Mucosa of descending colon (tissue), 3 donors: Measurements from ENCODE around the gene CACNG1. TPM values are rescaled to one million over a fixed set of nuclear protein-coding genes. Genes with fewer than 3 reads are reported as not detected.

Source experiments
- ATAC-seq: fragments of 200-7000 bp; cut with Tn5 transposase; one replicate; pipeline ENCODE4 v1.9.1; 2020; ENCODE audit warnings: mild to moderate bottlenecking, moderate library complexity
- DNase-seq, 3 donors: peaks; one replicate each; pipeline ENCODE4 v3.0.0-alpha.2; 2020
- H3K36me3 ChIP-seq: fragments of 200-600 bp; one replicate; pipeline ENCODE4 v1.8.0; 2021; ENCODE audit warnings: low read depth, mild to moderate bottlenecking
- H3K4me1 ChIP-seq: fragments of 200-600 bp; one replicate; pipeline ENCODE4 v1.8.0; 2021; ENCODE audit warnings: low read depth, mild to moderate bottlenecking
- H3K4me3 ChIP-seq: fragments of 200-600 bp; one replicate; pipeline ENCODE4 v1.8.0; 2021; ENCODE audit warnings: mild to moderate bottlenecking
- H3K9me3 ChIP-seq: fragments of 200-600 bp; one replicate; pipeline ENCODE4 v1.8.0; 2021; ENCODE audit warnings: mild to moderate bottlenecking
- intact Hi-C, 2 donors: fragments of 100-400 bp; cut with DNase I in 1 of 2; cut with micrococcal nuclease in 1 of 2; formaldehyde crosslinking; loops; one replicate each; pipeline versions ENCODE4 v1.11.0 to v1.11.1; 2022; cut with DNase I, micrococcal nuclease
- long read RNA-seq, 2 donors: library from polyadenylated mRNA; unstranded; transcript quantifications; one replicate each; pipeline ENCODE4 v2.0.0, GENCODE V29; 2019 to 2021
- total RNA-seq, 3 donors: library from RNA; stranded (reverse); fragmentation: NEBNext Ultra II Directional in 2 of 3; extraction: Animal tissue kit (Norgen Biotek cat#: 25700) in 2 of 3; gene quantifications; one replicate each; pipeline versions ENCODE4 v1.2.1 to v1.2.4, GENCODE V29; 2021 to 2023
- TF ChIP-seq, protein P1 (sequence below): fragments of 200-600 bp; IDR thresholded peaks from one replicate; pipeline ENCODE4 v1.8.0; 2022; ENCODE audit warnings: antibody characterized with exemption, mild to moderate bottlenecking
- donor health status: DM: no; HTN: no; CAD: no; lungs with moderate emphysema.
- donor health status: DM: no; HTN: no; CAD: no.
- donor health status: DM: no; HTN: yes; CAD: no.

The CACNG1 gene, protein sequence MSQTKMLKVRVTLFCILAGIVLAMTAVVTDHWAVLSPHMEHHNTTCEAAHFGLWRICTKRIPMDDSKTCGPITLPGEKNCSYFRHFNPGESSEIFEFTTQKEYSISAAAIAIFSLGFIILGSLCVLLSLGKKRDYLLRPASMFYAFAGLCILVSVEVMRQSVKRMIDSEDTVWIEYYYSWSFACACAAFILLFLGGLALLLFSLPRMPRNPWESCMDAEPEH
- total RNA-seq = not detected
- long read RNA-seq, donor 1 = 0 reads
- long read RNA-seq, donor 2 = 0 reads

- Histone ChIP-seq H3K9me3 (peaks cover 12% of the 10 kb centered on the region), H3K4me3 (no peak within 1 kb of the TSS), H3K36me3 (no peaks in the 10 kb centered on the region), H3K4me1 (peaks cover 6% of the 10 kb centered on the region)
- DNase-seq (no peak), ATAC-seq (no peak)
- TF ChIP-seq, protein P1, sequence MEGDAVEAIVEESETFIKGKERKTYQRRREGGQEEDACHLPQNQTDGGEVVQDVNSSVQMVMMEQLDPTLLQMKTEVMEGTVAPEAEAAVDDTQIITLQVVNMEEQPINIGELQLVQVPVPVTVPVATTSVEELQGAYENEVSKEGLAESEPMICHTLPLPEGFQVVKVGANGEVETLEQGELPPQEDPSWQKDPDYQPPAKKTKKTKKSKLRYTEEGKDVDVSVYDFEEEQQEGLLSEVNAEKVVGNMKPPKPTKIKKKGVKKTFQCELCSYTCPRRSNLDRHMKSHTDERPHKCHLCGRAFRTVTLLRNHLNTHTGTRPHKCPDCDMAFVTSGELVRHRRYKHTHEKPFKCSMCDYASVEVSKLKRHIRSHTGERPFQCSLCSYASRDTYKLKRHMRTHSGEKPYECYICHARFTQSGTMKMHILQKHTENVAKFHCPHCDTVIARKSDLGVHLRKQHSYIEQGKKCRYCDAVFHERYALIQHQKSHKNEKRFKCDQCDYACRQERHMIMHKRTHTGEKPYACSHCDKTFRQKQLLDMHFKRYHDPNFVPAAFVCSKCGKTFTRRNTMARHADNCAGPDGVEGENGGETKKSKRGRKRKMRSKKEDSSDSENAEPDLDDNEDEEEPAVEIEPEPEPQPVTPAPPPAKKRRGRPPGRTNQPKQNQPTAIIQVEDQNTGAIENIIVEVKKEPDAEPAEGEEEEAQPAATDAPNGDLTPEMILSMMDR = no peak
- intact Hi-C loops = no loop called here
Observed at GRCh38 chr17:67044016-67044772, at the start of gene CACNG1. TSS of gene CACNG1 (plus strand) at chr17:67044554. CDS start at chr17:67044661, 107 bp downstream.

- no peaks in the 10 kb centered on the region for H3K4me1 ChIP-seq
- H3K9me3 ChIP-seq = no peaks in the 10 kb centered on the region
- no peaks in the 10 kb centered on the region for H3K36me3 ChIP-seq
- intact Hi-C loops = no loop called here
- TF ChIP-seq, protein P1 = no peak
- no peak overlapping the region for H3K4me3 ChIP-seq
- ATAC-seq (no peak), DNase-seq (no peak)
Observed at GRCh38 chr17:66994930-66995535, 49.3 kb upstream of the CACNG1 start.

DNA sequence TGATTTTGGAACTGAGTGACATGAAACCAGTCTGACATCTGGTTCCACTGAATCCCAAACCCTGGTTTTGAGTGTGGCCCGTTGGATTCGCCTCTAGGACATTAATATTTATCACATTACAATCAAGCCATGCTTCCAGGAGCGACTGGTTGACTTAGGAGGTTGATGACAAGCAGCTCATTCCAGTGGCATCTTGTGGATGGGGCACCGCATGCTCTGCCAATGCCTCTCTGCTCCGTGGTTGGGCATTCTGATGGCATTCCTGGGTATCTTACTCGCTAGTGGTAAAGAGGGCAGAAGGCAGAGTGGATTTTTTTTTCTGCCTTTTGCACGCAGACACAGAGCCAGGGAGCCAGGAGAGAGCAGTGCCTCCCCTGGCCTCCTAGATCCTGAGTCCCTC, 48.4 kb upstream of the CACNG1 start:
- DNase-seq = no peak
- Histone ChIP-seq H3K4me1 (no peaks in the 10 kb centered on the region), H3K36me3 (no peaks in the 10 kb centered on the region), H3K4me3 (no peak overlapping the region), H3K9me3 (no peaks in the 10 kb centered on the region)
- intact Hi-C loops = no loop called here
- TF ChIP-seq, protein P1 = no peak
- ATAC-seq = no peak

- H3K36me3 ChIP-seq = no peaks in the 10 kb centered on the region
- H3K4me1 ChIP-seq = no peaks in the 10 kb centered on the region
- intact Hi-C loops = no loop called here
- TF ChIP-seq, protein P1 = no peak
- DNase-seq (no peak), ATAC-seq (no peak)
- no peaks in the 10 kb centered on the region for H3K9me3 ChIP-seq
- H3K4me3 ChIP-seq = no peak overlapping the region
Observed at GRCh38 chr17:66996926-66997325, 47.4 kb upstream of the CACNG1 start.

- DNase-seq (no peak), ATAC-seq (no peak)
- Histone ChIP-seq H3K4me3 (no peak overlapping the region), H3K36me3 (no peaks in the 10 kb centered on the region), H3K4me1 (no peaks in the 10 kb centered on the region), H3K9me3 (no peaks in the 10 kb centered on the region)
- intact Hi-C loops = no loop called here
- TF ChIP-seq, protein P1 = no peak
Observed at GRCh38 chr17:67003231-67003630, 41.1 kb upstream of the CACNG1 start.
